Activated CD8-positive, alpha-beta memory T cell treated with anti-CD3 and anti-CD28 coated beads for 24 hours (primary cell): Measurements from ENCODE around the gene C10orf90.

ENCODE experiments used
- DNase-seq: peaks from one replicate; pipeline ENCODE4 v3.0.0-alpha.2; 2020

The C10orf90 gene

GRCh38 chr10:126497672-126498071, 172.8 kb downstream of the C10orf90 start:
- DNase-seq, result no peak

- no peak for DNase-seq
Measured at GRCh38 chr10:126496771-126497545, 173.5 kb downstream of the C10orf90 start.

GRCh38 chr10:126491476-126491875, 179.0 kb downstream of the C10orf90 start:
- DNase-seq, result no peak

GRCh38 chr10:126481181-126481580, 189.3 kb downstream of the C10orf90 start:
- DNase-seq, result no peak

- DNase-seq, result no peak
Measured at GRCh38 chr10:126480648-126481047, 189.8 kb downstream of the C10orf90 start.

- no peak for DNase-seq
Measured at GRCh38 chr10:126479280-126479895, 191.1 kb downstream of the C10orf90 start.

- DNase-seq, result no peak
Measured at GRCh38 chr10:126478546-126478945, 191.9 kb downstream of the C10orf90 start.

GRCh38 chr10:126476246-126476645, 194.2 kb downstream of the C10orf90 start:
- no peak for DNase-seq

- no peak for DNase-seq
Measured at GRCh38 chr10:126475074-126475691, 195.3 kb downstream of the C10orf90 start.

GRCh38 chr10:126474031-126474430, 196.5 kb downstream of the C10orf90 start:
- no peak for DNase-seq

- DNase-seq, result no peak
Measured at GRCh38 chr10:126470991-126471390, 199.5 kb downstream of the C10orf90 start.

GRCh38 chr10:126469692-126470091, 200.8 kb downstream of the C10orf90 start:
- DNase-seq, result no peak

- no peak for DNase-seq
Measured at GRCh38 chr10:126468876-126469643, 201.4 kb downstream of the C10orf90 start.

- DNase-seq, result no peak
Measured at GRCh38 chr10:126468467-126468866, 202.0 kb downstream of the C10orf90 start.

GRCh38 chr10:126465771-126466170, 204.7 kb downstream of the C10orf90 start:
- DNase-seq, result no peak

GRCh38 chr10:126463286-126463685, 207.2 kb downstream of the C10orf90 start:
- DNase-seq, result no peak

- no peak for DNase-seq
Measured at GRCh38 chr10:126461289-126461940, 209.1 kb downstream of the C10orf90 start.

GRCh38 chr10:126459878-126460481, 210.5 kb downstream of the C10orf90 start:
- DNase-seq, result no peak

- no peak for DNase-seq
Measured at GRCh38 chr10:126459032-126459831, 211.3 kb downstream of the C10orf90 start.

GRCh38 chr10:126458466-126458865, 212.0 kb downstream of the C10orf90 start:
- DNase-seq, result no peak

- DNase-seq, result no peak
Measured at GRCh38 chr10:126456632-126457031, 213.9 kb downstream of the C10orf90 start.
